ENCODE measurements around the gene STOX2. TPM values are rescaled to one million over a fixed set of nuclear protein-coding genes. Genes with fewer than 3 reads are reported as not detected.
"Not testable (repeated sequence)": the region's sequence is repeated elsewhere in the genome, so short reads cannot be mapped to it uniquely, and the experiment has no call there.

Gene STOX2
- total RNA-seq, 5 donors from 2014 or later (not counting 1 experiment from before 2014, with no cell fraction given): 0.22 to 0.50 TPM; not detected in 3

GRCh38 chr4:183936574-183937345 is 31.7 kb downstream of the STOX2 start:
- WGBS (ENCODE audit: insufficient coverage): 67% methylated on average over 1 of the region's 3 CpGs
- Mint-ChIP-seq H3K9me3 (no peaks in the 10 kb centered on the region), H3K4me1 (no peaks in the 10 kb centered on the region), H3K27ac (no peak overlapping the region), H3K4me3 (no peak overlapping the region), H3K27me3 (peaks cover 7 to 9% of the 10 kb centered on the region in 2 donors), H3K36me3 (no peaks in the 10 kb centered on the region)
- ChIA-PET CTCF (no interaction called here), POLR2A (no interaction called here)
- no peaks in the 10 kb centered on the region for H3K9me3 ChIP-seq
- H3K27ac ChIP-seq (ENCODE audit: low read length): no peak overlapping the region
- H3K4me1 ChIP-seq (ENCODE audit: control insufficient read depth in 1 of 2, extremely low read depth in 1 of 2, insufficient read depth in 2 of 2, low read length in 2 of 2): no peaks in the 10 kb centered on the region
- no peak overlapping the region for H3K4me3 ChIP-seq (ENCODE audit: control insufficient read depth in 1 of 2, extremely low read depth in 1 of 2, low read length in 1 of 2)
- no peak for ATAC-seq (replicated peaks in 1 of 4)
- peaks cover 0 to 3% of the 10 kb centered on the region in 2 experiments for H3K27me3 ChIP-seq (replicated peaks in 1 of 2; ENCODE audit: control insufficient read depth in 2 of 2, extremely low read depth in 1 of 2, insufficient read depth in 2 of 2, low read length in 1 of 2)
- DNase-seq: no peak
- no peaks in the 10 kb centered on the region for H3K36me3 ChIP-seq (ENCODE audit: control insufficient read depth in 2 of 2, extremely low read depth in 1 of 2, insufficient read depth in 1 of 2, low read length in 1 of 2)

- ATAC-seq (replicated peaks in 1 of 4) (no peak), DNase-seq (no peak)
- Histone ChIP-seq H3K27ac (ENCODE audit: low read length) (no peak overlapping the region), H3K27me3 (replicated peaks in 1 of 2; ENCODE audit: control insufficient read depth in 2 of 2, extremely low read depth in 1 of 2, insufficient read depth in 2 of 2, low read length in 1 of 2) (peaks cover 0 to 6% of the 10 kb centered on the region in 2 experiments), H3K9me3 (no peaks in the 10 kb centered on the region), H3K4me1 (ENCODE audit: control insufficient read depth in 1 of 2, extremely low read depth in 1 of 2, insufficient read depth in 2 of 2, low read length in 2 of 2) (no peaks in the 10 kb centered on the region), H3K36me3 (ENCODE audit: control insufficient read depth in 2 of 2, extremely low read depth in 1 of 2, insufficient read depth in 1 of 2, low read length in 1 of 2) (no peaks in the 10 kb centered on the region), H3K4me3 (ENCODE audit: control insufficient read depth in 1 of 2, extremely low read depth in 1 of 2, low read length in 1 of 2) (no peak overlapping the region)
- Mint-ChIP-seq H3K36me3 (no peaks in the 10 kb centered on the region), H3K4me3 (no peak overlapping the region), H3K9me3 (no peaks in the 10 kb centered on the region), H3K4me1 (no peaks in the 10 kb centered on the region), H3K27me3 (peaks cover 8 to 11% of the 10 kb centered on the region in 2 donors), H3K27ac (no peak overlapping the region)
- WGBS (ENCODE audit: insufficient coverage): no CpG with 5 or more reads among the region's 4 CpGs
- ChIA-PET POLR2A (no interaction called here), CTCF (interaction anchor here in 1 of 2 donors (0.5 kb wide), 1 partner anchor 77 kb away, joined by 4 read pairs; no protein-coding TSS in a partner anchor)
These were observed 35.8 kb downstream of the STOX2 start for GRCh38 chr4:183940864-183941263.

- no peak overlapping the region for H3K4me3 ChIP-seq (ENCODE audit: control insufficient read depth in 1 of 2, extremely low read depth in 1 of 2, low read length in 1 of 2)
- no peaks in the 10 kb centered on the region for H3K36me3 Mint-ChIP-seq
- H3K27me3 Mint-ChIP-seq: peaks cover 8% of the 10 kb centered on the region in 2 donors
- H3K4me1 Mint-ChIP-seq: no peaks in the 10 kb centered on the region
- ChIA-PET CTCF (interaction anchor here in 1 of 2 donors (0.7 kb wide), 2 partner anchors 175 to 1554 kb away, joined by 7 to 8 read pairs; no protein-coding TSS in a partner anchor), POLR2A (no interaction called here)
- H3K9me3 Mint-ChIP-seq: no peaks in the 10 kb centered on the region
- H3K4me1 ChIP-seq (ENCODE audit: control insufficient read depth in 1 of 2, extremely low read depth in 1 of 2, insufficient read depth in 2 of 2, low read length in 2 of 2): no peaks in the 10 kb centered on the region
- ATAC-seq (replicated peaks in 1 of 4) (no peak), DNase-seq (no peak)
- no peak overlapping the region for H3K27ac ChIP-seq (ENCODE audit: low read length)
- H3K27ac Mint-ChIP-seq: no peak overlapping the region
- H3K27me3 ChIP-seq (replicated peaks in 1 of 2; ENCODE audit: control insufficient read depth in 2 of 2, extremely low read depth in 1 of 2, insufficient read depth in 2 of 2, low read length in 1 of 2): peaks cover 0 to 6% of the 10 kb centered on the region in 2 experiments
- H3K36me3 ChIP-seq (ENCODE audit: control insufficient read depth in 2 of 2, extremely low read depth in 1 of 2, insufficient read depth in 1 of 2, low read length in 1 of 2): no peaks in the 10 kb centered on the region
- no peak overlapping the region for H3K4me3 Mint-ChIP-seq
- H3K9me3 ChIP-seq: no peaks in the 10 kb centered on the region
These were observed 36.9 kb downstream of the STOX2 start for GRCh38 chr4:183941964-183942363.

GRCh38 chr4:183945741-183946140 is 40.6 kb downstream of the STOX2 start:
- Mint-ChIP-seq H3K9me3 (no peaks in the 10 kb centered on the region), H3K36me3 (no peaks in the 10 kb centered on the region), H3K4me3 (no peak overlapping the region), H3K27me3 (peaks cover 17 to 18% of the 10 kb centered on the region in 2 donors), H3K4me1 (no peaks in the 10 kb centered on the region), H3K27ac (no peak overlapping the region)
- no peaks in the 10 kb centered on the region for H3K4me1 ChIP-seq (ENCODE audit: control insufficient read depth in 1 of 2, extremely low read depth in 1 of 2, insufficient read depth in 2 of 2, low read length in 2 of 2)
- peaks cover 0 to 6% of the 10 kb centered on the region in 2 experiments for H3K27me3 ChIP-seq (replicated peaks in 1 of 2; ENCODE audit: control insufficient read depth in 2 of 2, extremely low read depth in 1 of 2, insufficient read depth in 2 of 2, low read length in 1 of 2)
- 90% methylated on average over 5 of the region's 8 CpGs for WGBS (ENCODE audit: insufficient coverage)
- no peaks in the 10 kb centered on the region for H3K36me3 ChIP-seq (ENCODE audit: control insufficient read depth in 2 of 2, extremely low read depth in 1 of 2, insufficient read depth in 1 of 2, low read length in 1 of 2)
- ChIA-PET POLR2A (no interaction called here), CTCF (no interaction called here)
- no peaks in the 10 kb centered on the region for H3K9me3 ChIP-seq
- H3K4me3 ChIP-seq (ENCODE audit: control insufficient read depth in 1 of 2, extremely low read depth in 1 of 2, low read length in 1 of 2): no peak overlapping the region
- no peak for DNase-seq
- H3K27ac ChIP-seq (ENCODE audit: low read length): no peak overlapping the region
- ATAC-seq (replicated peaks in 1 of 4): no peak

- Histone ChIP-seq H3K36me3 (ENCODE audit: control insufficient read depth in 2 of 2, extremely low read depth in 1 of 2, insufficient read depth in 1 of 2, low read length in 1 of 2) (no peaks in the 10 kb centered on the region), H3K4me1 (ENCODE audit: control insufficient read depth in 1 of 2, extremely low read depth in 1 of 2, insufficient read depth in 2 of 2, low read length in 2 of 2) (no peaks in the 10 kb centered on the region), H3K27ac (ENCODE audit: low read length) (no peak overlapping the region), H3K9me3 (no peaks in the 10 kb centered on the region), H3K27me3 (replicated peaks in 1 of 2; ENCODE audit: control insufficient read depth in 2 of 2, extremely low read depth in 1 of 2, insufficient read depth in 2 of 2, low read length in 1 of 2) (peaks cover 0 to 3% of the 10 kb centered on the region in 2 experiments), H3K4me3 (ENCODE audit: control insufficient read depth in 1 of 2, extremely low read depth in 1 of 2, low read length in 1 of 2) (no peak overlapping the region)
- Mint-ChIP-seq H3K4me1 (no peaks in the 10 kb centered on the region), H3K4me3 (no peak overlapping the region), H3K9me3 (no peaks in the 10 kb centered on the region), H3K27ac (no peak overlapping the region), H3K27me3 (peaks cover 10 to 13% of the 10 kb centered on the region in 2 donors), H3K36me3 (no peaks in the 10 kb centered on the region)
- WGBS (ENCODE audit: insufficient coverage): 90% methylated on average over 5 of the region's 8 CpGs
- ChIA-PET POLR2A (no interaction called here), CTCF (no interaction called here)
- ATAC-seq (replicated peaks in 1 of 4): no peak
- no peak for DNase-seq
These were observed 45.4 kb downstream of the STOX2 start for GRCh38 chr4:183950536-183950935.

- not testable (repeated sequence) for H3K27me3 ChIP-seq (replicated peaks in 1 of 2; ENCODE audit: control insufficient read depth in 2 of 2, extremely low read depth in 1 of 2, insufficient read depth in 2 of 2, low read length in 1 of 2)
- no CpG with 5 or more reads among the region's 1 CpG for WGBS (ENCODE audit: insufficient coverage)
These were observed 47.5 kb downstream of the STOX2 start for GRCh38 chr4:183952652-183953051.

More at GRCh38 chr4:183952652-183953051, 47.5 kb downstream of the STOX2 start:
- H3K36me3 Mint-ChIP-seq; CTCF ChIA-PET; H3K9me3 ChIP-seq; POLR2A ChIA-PET; H3K4me3 ChIP-seq (ENCODE audit: control insufficient read depth in 1 of 2, extremely low read depth in 1 of 2, low read length in 1 of 2); H3K4me1 Mint-ChIP-seq; H3K27ac ChIP-seq (ENCODE audit: low read length); H3K4me3 Mint-ChIP-seq; H3K4me1 ChIP-seq (ENCODE audit: control insufficient read depth in 1 of 2, extremely low read depth in 1 of 2, insufficient read depth in 2 of 2, low read length in 2 of 2); DNase-seq; H3K36me3 ChIP-seq (ENCODE audit: control insufficient read depth in 2 of 2, extremely low read depth in 1 of 2, insufficient read depth in 1 of 2, low read length in 1 of 2); H3K27ac Mint-ChIP-seq; ATAC-seq (replicated peaks in 1 of 4); H3K9me3 Mint-ChIP-seq: not testable (repeated sequence)
- H3K27me3 Mint-ChIP-seq: peaks cover 10 to 13% of the 10 kb centered on the region in 2 donors

Measured in T-cell (primary cell).